NOMO-1 treated with DMSO at 0.1 percent for 48 hours (cell line): ENCODE measurements around the gene GATAD2A.
A peak's percentile ranks its signal among the peaks of the same experiment; 100 is the strongest.
"Not testable (repeated sequence)": the region's sequence is repeated elsewhere in the genome, so short reads cannot be mapped to it uniquely, and the experiment has no call there.

Source experiments
- DNase-seq: peaks from one replicate; lab custom pipeline; 2025; ENCODE audit not compliant: unreplicated experiment; lab: John Stamatoyannopoulos, UW

The GATAD2A gene

GRCh38 chr19:19445288-19445687, 39.8 kb downstream of the GATAD2A start:
- no peak for DNase-seq

GRCh38 chr19:19445911-19446361, 40.5 kb downstream of the GATAD2A start:
- DNase-seq: no peak

DNA sequence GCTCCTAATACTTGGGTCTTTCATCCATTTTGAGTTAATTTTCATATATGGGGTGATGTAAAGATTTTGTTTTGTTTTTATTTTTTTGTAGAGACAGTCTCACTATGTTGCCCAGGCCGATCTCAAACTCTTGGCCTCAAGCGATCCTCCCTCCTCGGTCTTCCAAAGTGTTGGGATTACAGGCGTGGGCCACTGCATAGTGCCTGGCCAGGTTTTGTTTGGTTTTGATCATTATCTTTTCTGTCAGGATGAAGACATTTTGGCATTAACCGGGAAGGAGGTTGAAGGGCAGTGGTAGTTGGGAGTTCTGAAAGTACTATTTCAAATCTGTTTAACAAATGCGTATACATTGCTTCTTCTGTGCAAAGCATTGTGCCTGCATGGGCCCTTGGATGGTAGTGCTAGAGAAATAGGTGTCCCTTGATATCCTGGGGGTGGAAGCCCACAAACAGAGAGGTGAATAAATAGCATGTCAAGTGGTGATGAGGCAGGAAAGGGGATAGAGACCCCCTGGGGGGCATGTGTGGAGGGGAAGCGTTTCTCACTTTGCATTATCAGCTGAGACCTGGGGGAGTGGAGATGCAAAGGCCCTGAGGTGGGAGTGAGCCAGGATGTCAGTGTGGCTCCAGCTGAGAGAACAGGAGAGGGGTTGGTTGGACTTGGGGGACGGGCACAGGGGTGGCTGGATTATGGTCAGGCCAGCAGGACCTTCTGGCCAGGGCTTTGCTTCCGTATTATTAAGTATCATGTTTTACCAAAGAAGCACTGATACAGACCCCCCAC, 41.4 kb downstream of the GATAD2A start:
- DNase-seq: no peak

- no peak for DNase-seq
Measured at GRCh38 chr19:19447536-19448237, 42.2 kb downstream of the GATAD2A start.

- DNase-seq: no peak
Measured at GRCh38 chr19:19448238-19448544, 42.7 kb downstream of the GATAD2A start.

- DNase-seq: no peak
Measured at GRCh38 chr19:19451429-19452242, 46.2 kb downstream of the GATAD2A start.

- no peak for DNase-seq
Measured at GRCh38 chr19:19452243-19453124, 47.0 kb downstream of the GATAD2A start.

GRCh38 chr19:19453125-19453454, 47.6 kb downstream of the GATAD2A start:
- no peak for DNase-seq

- DNase-seq: not testable (repeated sequence)
Measured at GRCh38 chr19:19455166-19455919, 49.9 kb downstream of the GATAD2A start.

GRCh38 chr19:19457671-19458070, 52.2 kb downstream of the GATAD2A start:
- no peak for DNase-seq

- DNase-seq: no peak
Measured at GRCh38 chr19:19458110-19458816, 52.8 kb downstream of the GATAD2A start.

- no peak for DNase-seq
Measured at GRCh38 chr19:19459073-19459472, 53.6 kb downstream of the GATAD2A start.

- DNase-seq: peak; percentile 54
Measured at GRCh38 chr19:19459707-19460251, 54.3 kb downstream of the GATAD2A start.

DNA sequence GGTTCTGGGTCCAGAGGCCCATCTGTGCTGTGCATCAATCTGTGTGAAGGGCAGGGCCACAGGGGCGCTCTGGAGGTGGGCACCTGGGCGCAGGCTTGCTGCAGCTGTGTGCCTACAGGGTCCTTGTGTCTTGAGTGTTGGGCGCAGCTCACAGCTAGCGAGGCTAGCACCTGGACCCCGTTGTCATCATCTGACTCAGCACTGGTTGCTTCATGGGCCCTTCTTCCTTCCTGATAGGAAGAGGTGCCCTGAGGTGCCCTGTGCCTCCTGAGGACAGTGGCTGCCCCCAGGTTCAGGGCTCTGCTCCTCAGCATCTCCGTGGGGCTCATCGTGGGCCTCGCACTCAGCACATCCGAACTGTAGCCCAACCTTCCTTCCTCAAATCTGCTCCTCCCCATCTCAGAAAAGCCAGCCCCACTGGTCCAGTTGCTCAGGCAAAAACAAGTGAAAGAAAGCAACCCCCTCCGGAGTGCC, 54.8 kb downstream of the GATAD2A start:
- DNase-seq: no peak

- no peak for DNase-seq
Measured at GRCh38 chr19:19460761-19461265, 55.3 kb downstream of the GATAD2A start.

DNA sequence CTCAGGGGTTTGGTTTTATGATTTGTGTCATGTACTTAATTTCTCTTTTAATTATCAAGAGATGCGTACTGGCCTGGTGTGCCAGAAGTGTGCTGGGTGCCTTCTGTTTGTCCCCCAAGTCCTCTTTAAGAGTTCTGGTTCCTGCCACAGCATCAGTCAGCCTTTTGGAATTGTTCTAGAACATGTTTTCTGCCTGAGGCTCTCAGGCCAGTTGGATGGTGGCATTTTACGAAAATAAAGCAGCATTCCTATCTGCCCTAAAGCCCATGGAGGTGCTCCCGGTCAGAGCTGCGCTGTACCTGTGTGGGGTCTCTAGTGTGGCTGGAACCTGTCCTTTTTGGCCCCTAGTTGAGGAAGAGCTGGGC, 55.8 kb downstream of the GATAD2A start:
- no peak for DNase-seq

DNA sequence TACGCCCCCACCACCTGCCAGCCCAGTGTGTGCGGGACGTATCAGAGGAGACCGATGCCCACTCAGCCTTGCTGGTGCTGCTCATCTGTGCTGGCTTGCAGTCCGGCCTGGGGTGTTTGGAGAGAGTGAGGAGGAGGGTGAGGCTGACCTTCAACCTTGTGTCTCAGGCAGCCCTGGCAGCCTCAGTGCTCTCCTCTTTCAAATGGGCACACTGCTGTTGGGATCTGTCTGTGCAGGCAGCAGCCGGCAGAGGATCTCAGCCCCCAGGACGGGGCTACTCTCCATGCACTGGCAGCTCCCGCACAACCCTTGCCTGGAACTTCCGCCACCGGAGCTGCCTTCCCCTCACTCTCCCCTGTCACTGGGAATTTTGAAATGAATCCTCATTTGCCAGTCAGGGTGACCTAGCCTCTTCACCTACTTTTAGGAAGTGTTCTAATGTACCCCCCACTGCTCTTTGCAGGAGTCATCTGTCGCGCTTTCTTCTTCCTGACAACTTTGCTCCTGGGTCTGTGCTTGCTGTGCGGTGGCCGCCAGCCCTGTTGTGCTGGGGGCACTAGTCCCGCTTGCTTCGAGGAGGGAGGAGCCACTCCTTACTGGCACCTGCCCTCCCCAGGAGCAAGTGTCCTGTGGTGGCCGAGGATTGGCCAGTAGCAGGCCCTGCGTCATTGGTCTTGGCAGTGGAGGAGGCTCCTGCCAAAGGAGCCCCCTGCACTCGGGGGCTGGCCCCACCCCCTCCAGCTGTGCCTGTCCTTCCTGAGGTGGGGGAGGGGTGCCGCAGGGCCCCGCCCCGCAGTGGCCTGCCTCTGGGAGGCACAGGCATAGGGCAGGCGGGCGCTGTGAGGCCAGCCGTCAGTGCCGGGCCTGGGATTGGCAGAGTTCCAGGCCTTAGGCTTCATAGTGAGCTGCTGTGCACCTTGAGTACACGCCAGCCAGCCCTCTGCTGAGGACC, 56.5 kb downstream of the GATAD2A start:
- no peak for DNase-seq
